Thyroid gland (tissue), 4 donors: ENCODE data around the gene RAB37.

ENCODE experiments used
- CTCF ChIP-seq, 6 experiments: fragments of 200-600 bp in 3 of 6; fragments of 450-650 bp in 3 of 6; sonication (generic) in 3 of 6; IDR thresholded peaks; one replicate each; pipeline ENCODE4 v1.5.1; 2016 to 2019; ENCODE audit warnings: antibody characterized with exemption in 6 of 6, mild to moderate bottlenecking in 2 of 6, inconsistent platforms in 1 of 6, moderate library complexity in 1 of 6
- POLR2A ChIP-seq, 2 donors: fragments of 450-650 bp; IDR thresholded peaks; one replicate each; pipeline ENCODE4 v1.6.1; 2017; ENCODE audit warnings: antibody characterized with exemption in 2 of 2, mild to moderate bottlenecking in 2 of 2, moderate library complexity in 1 of 2

- TF ChIP-seq CTCF (IDR thresholded peaks at IDR 0.05) (no peak), POLR2A (IDR thresholded peaks at IDR 0.05) (no peak)
Observed at GRCh38 chr17:74742153-74742515, 5.1 kb downstream of the RAB37 start.
